ENCODE measurements around the gene C8G. TPM values are rescaled to one million over a fixed set of nuclear protein-coding genes. Genes with fewer than 3 reads are reported as not detected.

Gene C8G
- total and polyA plus RNA-seq, 9 of the 15 experiments (the other 6 are each of a cell fraction or from before 2014, with no cell fraction given) = 0.35 to 5.9 (median 2.7) TPM; not detected in 2

DNA sequence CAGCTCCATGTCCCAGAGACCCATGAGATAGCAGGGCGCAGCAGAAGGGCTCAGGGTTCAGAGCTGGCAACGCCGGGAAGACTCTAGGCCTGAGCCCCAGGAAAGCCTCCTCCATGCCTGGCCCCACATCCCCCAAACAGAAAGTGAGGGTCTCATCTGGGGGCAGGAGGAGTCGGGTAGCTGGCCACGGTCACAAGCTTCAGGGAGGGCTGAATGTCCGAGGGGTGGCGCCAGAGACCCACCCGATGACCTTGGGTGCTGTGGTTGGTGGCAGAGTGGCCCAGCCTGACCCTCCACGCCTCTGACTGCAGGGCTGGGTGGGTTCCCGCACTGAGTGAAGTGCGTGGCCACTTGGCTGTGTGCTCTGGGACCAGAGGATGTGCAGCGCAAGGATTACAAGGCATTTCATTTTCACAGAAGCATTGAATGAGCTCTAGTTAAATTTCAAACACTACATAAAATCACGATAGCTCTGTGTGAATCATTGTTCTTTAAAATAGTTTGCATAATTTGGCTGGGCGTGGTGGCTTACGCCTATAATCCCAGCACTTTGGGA lies 3.0 kb downstream of the C8G start:
- intact Hi-C loops (cut with micrococcal nuclease) = loop anchor here (1.0 to 5.0 kb wide), 3 partner anchors 44 to 161 kb away; partner anchors contain the start of gene PAXX
- in situ Hi-C loops (cut with MboI) = loop anchor here (5.0 kb wide), 1 partner anchor 89 kb away; no protein-coding TSS in a partner anchor
- Histone ChIP-seq H3K27me3 (ENCODE audit: control insufficient read depth in 2 of 2, insufficient read depth in 2 of 2, low read length in 2 of 2) (no peaks in the 10 kb centered on the region), H3K4me3 (no peak overlapping the region), H3K9me3 (replicated peaks; ENCODE audit: control insufficient read depth, insufficient read depth, low read depth, low read length) (no peaks in the 10 kb centered on the region), H3K36me3 (ENCODE audit: control insufficient read depth, insufficient read depth, low read length) (peaks cover 4% of the 10 kb centered on the region; the same call in 1 of the 3 replicates), H4K20me1 (replicated peaks; ENCODE audit: control insufficient read depth, insufficient read depth, low read length) (no peaks in the 10 kb centered on the region), H3K79me2 (ENCODE audit: control insufficient read depth, insufficient read depth, low read length) (peaks cover 15% of the 10 kb centered on the region), H3K4me2 (ENCODE audit: insufficient read depth, low read length) (no peak overlapping the region; the same call in 1 of the 2 replicates), H2AFZ (ENCODE audit: low read depth, low read length) (no peak overlapping the region), H3K27ac (ENCODE audit: extremely low read depth, low read depth, low read length) (no peak overlapping the region), H3K9ac (ENCODE audit: insufficient read depth in 1 of 2, low read depth in 2 of 2, low read length in 2 of 2) (peak overlapping the region in 1 of 2 experiments; percentile 86; a peak in 2 of 4 replicates), H3K9me1 (ENCODE audit: control insufficient read depth, insufficient read depth, low read length) (peaks cover 2% of the 10 kb centered on the region), H3K4me1 (replicated peaks in 1 of 2; ENCODE audit: control insufficient read depth in 2 of 2, insufficient read depth in 2 of 2, low read length in 2 of 2) (peaks cover 22 to 82% of the 10 kb centered on the region in 2 experiments)
- peak; percentile 45 for ATAC-seq
- no TSS peak for BruUV-seq (replicated peaks)
- POLR2A ChIA-PET = interaction anchor here (0.6 to 1.9 kb wide), 7 partner anchors 11 to 87 kb away, joined by 3 to 8 read pairs (median 4); no protein-coding TSS in a partner anchor
- WGBS (ENCODE audit: insufficient coverage, low coverage, missing lambda C conversion rate) = 21% methylated on average over 14 of the region's 15 CpGs
- peak in 3 of 4 experiments; percentile 38 to 81 (median 68) for DNase-seq (ENCODE audit: extremely low read depth in 1 of 4, low spot score in 3 of 4)
- CTCF ChIA-PET (ENCODE audit: low intra/inter-chr PET ratio) = interaction anchor here (0.8 to 3.4 kb wide), 3 partner anchors 81 to 106 kb away, joined by 3 to 47 read pairs (median 17); partner anchors contain the start of genes ABCA2 and AJM1
- peak; percentile 90 for FAIRE-seq
- TF ChIP-seq, protein P1, sequence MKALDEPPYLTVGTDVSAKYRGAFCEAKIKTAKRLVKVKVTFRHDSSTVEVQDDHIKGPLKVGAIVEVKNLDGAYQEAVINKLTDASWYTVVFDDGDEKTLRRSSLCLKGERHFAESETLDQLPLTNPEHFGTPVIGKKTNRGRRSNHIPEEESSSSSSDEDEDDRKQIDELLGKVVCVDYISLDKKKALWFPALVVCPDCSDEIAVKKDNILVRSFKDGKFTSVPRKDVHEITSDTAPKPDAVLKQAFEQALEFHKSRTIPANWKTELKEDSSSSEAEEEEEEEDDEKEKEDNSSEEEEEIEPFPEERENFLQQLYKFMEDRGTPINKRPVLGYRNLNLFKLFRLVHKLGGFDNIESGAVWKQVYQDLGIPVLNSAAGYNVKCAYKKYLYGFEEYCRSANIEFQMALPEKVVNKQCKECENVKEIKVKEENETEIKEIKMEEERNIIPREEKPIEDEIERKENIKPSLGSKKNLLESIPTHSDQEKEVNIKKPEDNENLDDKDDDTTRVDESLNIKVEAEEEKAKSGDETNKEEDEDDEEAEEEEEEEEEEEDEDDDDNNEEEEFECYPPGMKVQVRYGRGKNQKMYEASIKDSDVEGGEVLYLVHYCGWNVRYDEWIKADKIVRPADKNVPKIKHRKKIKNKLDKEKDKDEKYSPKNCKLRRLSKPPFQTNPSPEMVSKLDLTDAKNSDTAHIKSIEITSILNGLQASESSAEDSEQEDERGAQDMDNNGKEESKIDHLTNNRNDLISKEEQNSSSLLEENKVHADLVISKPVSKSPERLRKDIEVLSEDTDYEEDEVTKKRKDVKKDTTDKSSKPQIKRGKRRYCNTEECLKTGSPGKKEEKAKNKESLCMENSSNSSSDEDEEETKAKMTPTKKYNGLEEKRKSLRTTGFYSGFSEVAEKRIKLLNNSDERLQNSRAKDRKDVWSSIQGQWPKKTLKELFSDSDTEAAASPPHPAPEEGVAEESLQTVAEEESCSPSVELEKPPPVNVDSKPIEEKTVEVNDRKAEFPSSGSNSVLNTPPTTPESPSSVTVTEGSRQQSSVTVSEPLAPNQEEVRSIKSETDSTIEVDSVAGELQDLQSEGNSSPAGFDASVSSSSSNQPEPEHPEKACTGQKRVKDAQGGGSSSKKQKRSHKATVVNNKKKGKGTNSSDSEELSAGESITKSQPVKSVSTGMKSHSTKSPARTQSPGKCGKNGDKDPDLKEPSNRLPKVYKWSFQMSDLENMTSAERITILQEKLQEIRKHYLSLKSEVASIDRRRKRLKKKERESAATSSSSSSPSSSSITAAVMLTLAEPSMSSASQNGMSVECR (CRISPR knock-in tag; IDR thresholded peaks at IDR 0.05) = 0 out of 2 replicates have a peak, but pooled peaks have one; percentile 48
- TF ChIP-seq CBFB (CRISPR knock-in tag; IDR thresholded peaks at IDR 0.05) = no peak
- TF ChIP-seq ZNF76 (CRISPR knock-in tag; IDR thresholded peaks at IDR 0.05; ENCODE audit: borderline replicate concordance) = no peak
- peak; percentile 44 to 69; a peak in 3 of 4 replicates for TF ChIP-seq MAZ (CRISPR knock-in tag; conservative IDR thresholded peaks at IDR 0.05 in 1 of 2, IDR thresholded peaks at IDR 0.05 in 1 of 2)
- TF ChIP-seq, protein P2, sequence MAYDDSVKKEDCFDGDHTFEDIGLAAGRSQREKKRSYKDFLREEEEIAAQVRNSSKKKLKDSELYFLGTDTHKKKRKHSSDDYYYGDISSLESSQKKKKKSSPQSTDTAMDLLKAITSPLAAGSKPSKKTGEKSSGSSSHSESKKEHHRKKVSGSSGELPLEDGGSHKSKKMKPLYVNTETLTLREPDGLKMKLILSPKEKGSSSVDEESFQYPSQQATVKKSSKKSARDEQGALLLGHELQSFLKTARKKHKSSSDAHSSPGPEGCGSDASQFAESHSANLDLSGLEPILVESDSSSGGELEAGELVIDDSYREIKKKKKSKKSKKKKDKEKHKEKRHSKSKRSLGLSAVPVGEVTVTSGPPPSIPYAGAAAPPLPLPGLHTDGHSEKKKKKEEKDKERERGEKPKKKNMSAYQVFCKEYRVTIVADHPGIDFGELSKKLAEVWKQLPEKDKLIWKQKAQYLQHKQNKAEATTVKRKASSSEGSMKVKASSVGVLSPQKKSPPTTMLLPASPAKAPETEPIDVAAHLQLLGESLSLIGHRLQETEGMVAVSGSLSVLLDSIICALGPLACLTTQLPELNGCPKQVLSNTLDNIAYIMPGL (CRISPR knock-in tag; IDR thresholded peaks at IDR 0.05) = peak; percentile 55; the same call in 1 of the 2 replicates
- TF ChIP-seq RAD21 (CRISPR knock-in tag; conservative IDR thresholded peaks at IDR 0.05 in 1 of 2, IDR thresholded peaks at IDR 0.05 in 1 of 2) = peak; percentile 84 to 85
- TF ChIP-seq TAF9B (IDR thresholded peaks at IDR 0.05; ENCODE audit: partially characterized antibody) = no peak
- 0 out of 2 replicates have a peak, but pooled peaks have one; percentile 18 for TF ChIP-seq EP300 (IDR thresholded peaks at IDR 0.05; ENCODE audit: low read length)
- TF ChIP-seq SP2 (IDR thresholded peaks at IDR 0.05; ENCODE audit: extremely low read depth, low read depth, low read length, poor library complexity, severe bottlenecking) = no peak
- no peak for TF ChIP-seq ZNF766 (CRISPR knock-in tag; conservative IDR thresholded peaks at IDR 0.05)
- no peak for TF ChIP-seq ZNF23 (CRISPR knock-in tag; IDR thresholded peaks at IDR 0.05)
- TF ChIP-seq, protein P3, sequence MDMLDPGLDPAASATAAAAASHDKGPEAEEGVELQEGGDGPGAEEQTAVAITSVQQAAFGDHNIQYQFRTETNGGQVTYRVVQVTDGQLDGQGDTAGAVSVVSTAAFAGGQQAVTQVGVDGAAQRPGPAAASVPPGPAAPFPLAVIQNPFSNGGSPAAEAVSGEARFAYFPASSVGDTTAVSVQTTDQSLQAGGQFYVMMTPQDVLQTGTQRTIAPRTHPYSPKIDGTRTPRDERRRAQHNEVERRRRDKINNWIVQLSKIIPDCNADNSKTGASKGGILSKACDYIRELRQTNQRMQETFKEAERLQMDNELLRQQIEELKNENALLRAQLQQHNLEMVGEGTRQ (CRISPR knock-in tag; IDR thresholded peaks at IDR 0.05) = no peak
- TF ChIP-seq HDAC2 (IDR thresholded peaks at IDR 0.05) = 0 out of 2 replicates have a peak, but pooled peaks have one; percentile 38
